Lower leg skin (tissue), 3 donors: ENCODE results near the gene SCAMP4.

ENCODE experiments used
- POLR2A ChIP-seq, 2 donors: fragments of 450-650 bp; IDR thresholded peaks; one replicate each; pipeline ENCODE4 v1.6.1; 2016 to 2017; ENCODE audit warnings: antibody characterized with exemption in 2 of 2, mild to moderate bottlenecking in 1 of 2, moderate library complexity in 1 of 2
- TF ChIP-seq, protein P1 (sequence below), 3 donors: fragments of 450-650 bp; IDR thresholded peaks; one replicate each; pipeline ENCODE4 v1.5.1; 2016; ENCODE audit warnings: antibody characterized with exemption in 3 of 3, mild to moderate bottlenecking in 3 of 3, moderate library complexity in 2 of 3

DNA sequence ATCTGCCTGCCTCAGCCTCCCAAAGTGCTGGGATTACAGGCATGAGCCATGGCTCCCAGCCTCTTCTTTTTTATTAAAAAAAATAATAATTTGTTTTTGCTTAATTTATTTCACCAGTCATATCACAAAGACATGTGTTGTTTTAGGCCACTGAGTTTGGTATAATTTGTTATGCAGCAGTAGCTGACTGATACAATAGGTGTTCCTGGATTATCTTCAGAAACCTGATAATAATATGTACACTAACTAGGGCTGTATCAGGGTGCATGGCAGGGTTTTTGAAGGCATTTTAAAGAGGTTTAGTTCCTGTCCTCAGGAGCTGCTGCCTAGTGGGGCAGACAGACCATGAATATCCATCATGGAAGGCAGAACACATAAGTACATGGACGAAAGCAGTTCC, 26.2 kb downstream of the SCAMP4 start:
- TF ChIP-seq, protein P1, sequence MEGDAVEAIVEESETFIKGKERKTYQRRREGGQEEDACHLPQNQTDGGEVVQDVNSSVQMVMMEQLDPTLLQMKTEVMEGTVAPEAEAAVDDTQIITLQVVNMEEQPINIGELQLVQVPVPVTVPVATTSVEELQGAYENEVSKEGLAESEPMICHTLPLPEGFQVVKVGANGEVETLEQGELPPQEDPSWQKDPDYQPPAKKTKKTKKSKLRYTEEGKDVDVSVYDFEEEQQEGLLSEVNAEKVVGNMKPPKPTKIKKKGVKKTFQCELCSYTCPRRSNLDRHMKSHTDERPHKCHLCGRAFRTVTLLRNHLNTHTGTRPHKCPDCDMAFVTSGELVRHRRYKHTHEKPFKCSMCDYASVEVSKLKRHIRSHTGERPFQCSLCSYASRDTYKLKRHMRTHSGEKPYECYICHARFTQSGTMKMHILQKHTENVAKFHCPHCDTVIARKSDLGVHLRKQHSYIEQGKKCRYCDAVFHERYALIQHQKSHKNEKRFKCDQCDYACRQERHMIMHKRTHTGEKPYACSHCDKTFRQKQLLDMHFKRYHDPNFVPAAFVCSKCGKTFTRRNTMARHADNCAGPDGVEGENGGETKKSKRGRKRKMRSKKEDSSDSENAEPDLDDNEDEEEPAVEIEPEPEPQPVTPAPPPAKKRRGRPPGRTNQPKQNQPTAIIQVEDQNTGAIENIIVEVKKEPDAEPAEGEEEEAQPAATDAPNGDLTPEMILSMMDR (IDR thresholded peaks at IDR 0.05): no peak
- TF ChIP-seq POLR2A (IDR thresholded peaks at IDR 0.05): no peak
